Hematopoietic multipotent progenitor cell treated with erythropoietin and hydrocortisone succinate and interleukin-3 and kit ligand, for 8 days (in vitro differentiated cells): Measurements from ENCODE around the gene TAF7.
A peak's percentile ranks its signal among the peaks of the same experiment; 100 is the strongest.
"Not testable (repeated sequence)": the region's sequence is repeated elsewhere in the genome, so short reads cannot be mapped to it uniquely, and the experiment has no call there.

Source experiments
- DNase-seq: peaks from one replicate; pipeline ENCODE4 v3.0.0-alpha.2; 2015

Gene TAF7

GRCh38 chr5:141320225-141321169, at the start of gene TAF7:
Gene TAF7, minus strand, starts transcription at chr5:141320784. Its CDS starts 740 bp downstream, at chr5:141320044.
- DNase-seq, result peak; percentile 96

- DNase-seq, result no peak
Measured at GRCh38 chr5:141366016-141366896, 45.7 kb upstream of the TAF7 start.

GRCh38 chr5:141363952-141364660, 43.5 kb upstream of the TAF7 start, which contains the start of gene PCDHGA5:
Gene PCDHGA5, plus strand, starts transcription at chr5:141364162. Its CDS starts 169 bp downstream, at chr5:141364331.
- DNase-seq, result no peak

- no peak for DNase-seq
Measured at GRCh38 chr5:141362719-141363118, 42.1 kb upstream of the TAF7 start.

- DNase-seq, result no peak
Measured at GRCh38 chr5:141360685-141361084, 40.1 kb upstream of the TAF7 start.

GRCh38 chr5:141359790-141360426, 39.3 kb upstream of the TAF7 start, which contains the start of gene PCDHGB2:
Gene PCDHGB2, plus strand, starts transcription at chr5:141359994. Its CDS starts 142 bp downstream, at chr5:141360136.
- DNase-seq, result peak; percentile 18

- no peak for DNase-seq
Measured at GRCh38 chr5:141356950-141357349, 36.4 kb upstream of the TAF7 start.

- no peak for DNase-seq
Measured at GRCh38 chr5:141356133-141356532, 35.5 kb upstream of the TAF7 start.

- no peak for DNase-seq
Measured at GRCh38 chr5:141355641-141356040, 35.1 kb upstream of the TAF7 start.

- DNase-seq, result no peak
Measured at GRCh38 chr5:141354900-141355469, 34.4 kb upstream of the TAF7 start, which contains the start of gene PCDHGA4. Gene PCDHGA4, plus strand, starts transcription at chr5:141355021. Its CDS starts 87 bp downstream, at chr5:141355108.

- DNase-seq, result no peak
Measured at GRCh38 chr5:141351591-141351990, 31.0 kb upstream of the TAF7 start.

- peak; percentile 40 for DNase-seq
Measured at GRCh38 chr5:141349917-141350619, 29.5 kb upstream of the TAF7 start, which contains the start of gene PCDHGB1. Gene PCDHGB1, plus strand, starts transcription at chr5:141350099. Its CDS starts 162 bp downstream, at chr5:141350261.

- DNase-seq, result not testable (repeated sequence)
Measured at GRCh38 chr5:141346017-141346416, 25.4 kb upstream of the TAF7 start.

- no peak for DNase-seq
Measured at GRCh38 chr5:141345327-141345726, 24.7 kb upstream of the TAF7 start.

- DNase-seq, result no peak
Measured at GRCh38 chr5:141343953-141344463, 23.4 kb upstream of the TAF7 start.

- DNase-seq, result peak; percentile 31
Measured at GRCh38 chr5:141343242-141343952, 22.8 kb upstream of the TAF7 start, which contains the start of gene PCDHGA3. Gene PCDHGA3, plus strand, starts transcription at chr5:141343829. Its CDS starts 205 bp downstream, at chr5:141344034.

- DNase-seq, result no peak
Measured at GRCh38 chr5:141342773-141343172, 22.2 kb upstream of the TAF7 start.

GRCh38 chr5:141340781-141341354, 20.3 kb upstream of the TAF7 start:
- DNase-seq, result not testable (repeated sequence)
